IMR-90 (cell line): ENCODE measurements around the gene CDK1. TPM values are rescaled to one million over a fixed set of nuclear protein-coding genes. Genes with fewer than 3 reads are reported as not detected.

Experiments used
- ATAC-seq: fragments of 200-7000 bp; cut with Tn5 transposase; 2 replicates; pipeline ENCODE4 v1.9.1; 2020; ENCODE audit warnings: low read depth, mild to moderate bottlenecking, moderate library complexity
- BruUV-seq: library from RNA; stranded (reverse); fragments of 400-500 nt; replicated peaks from 2 replicates; lab custom pipeline; 2021; lab: Mats Ljungman, UMichigan
- CTCF ChIA-PET: fragments of 300-600 bp; formaldehyde crosslinking; extraction: SDS; loops from one replicate; lab custom pipeline; 2021; ENCODE audit warnings: antibody characterized with exemption; lab: Yijun Ruan, JAX
- POLR2A ChIA-PET: fragments of 300-600 bp; sonication (Branson Sonifier 250); formaldehyde crosslinking; loops from one replicate; lab custom pipeline; 2022; ENCODE audit warnings: antibody characterized with exemption; ENCODE audit not compliant: unreplicated experiment; lab: Charles Lee
- DNase-seq: peaks from one replicate; pipeline ENCODE4 v3.0.0; 2013
- H2AFZ ChIP-seq: replicated peaks from 2 replicates; pipeline ENCODE3; 2013; ENCODE audit warnings: low read length, mild to moderate bottlenecking; ENCODE audit not compliant: poor library complexity
- H2AK5ac ChIP-seq: 2 replicates; pipeline ENCODE4 v1.6.1; 2013; ENCODE audit warnings: low read depth, low read length, inconsistent platforms
- H2AK9ac ChIP-seq: replicated peaks from 2 replicates; pipeline ENCODE3; 2013; ENCODE audit warnings: mild to moderate bottlenecking, low read depth, low read length, moderate library complexity; ENCODE audit not compliant: poor library complexity
- H2BK120ac ChIP-seq: 2 replicates; pipeline ENCODE4 v1.6.1; 2013; ENCODE audit warnings: low read depth, low read length, inconsistent platforms
- H2BK15ac ChIP-seq: 3 replicates; pipeline ENCODE4 v1.6.1; 2013; ENCODE audit warnings: low read depth, low read length, inconsistent platforms
- H2BK20ac ChIP-seq: 2 replicates; pipeline ENCODE4 v1.6.1; 2013; ENCODE audit warnings: low read depth, mild to moderate bottlenecking, inconsistent platforms, low read length, moderate library complexity
- H2BK5ac ChIP-seq: 2 replicates; pipeline ENCODE4 v1.6.1; 2013; ENCODE audit warnings: mild to moderate bottlenecking, low read depth, low read length, inconsistent platforms; ENCODE audit not compliant: poor library complexity, severe bottlenecking
- H3K14ac ChIP-seq: replicated peaks from 2 replicates; pipeline ENCODE4 v1.6.1; 2013; ENCODE audit warnings: low read depth, low read length, inconsistent platforms
- H3K18ac ChIP-seq: 2 replicates; pipeline ENCODE4 v1.6.1; 2013; ENCODE audit warnings: low read depth, low read length, control low read depth
- H3K23ac ChIP-seq: 2 replicates; pipeline ENCODE4 v1.6.1; 2013; ENCODE audit warnings: low read depth, low read length, inconsistent platforms
- H3K27ac ChIP-seq: 2 replicates; pipeline ENCODE4 v1.5.1; 2013; ENCODE audit warnings: mild to moderate bottlenecking, control low read depth, low read length; ENCODE audit not compliant: insufficient read depth
- H3K27me3 ChIP-seq: 2 replicates; pipeline ENCODE4 v1.6.1; 2013; ENCODE audit warnings: low read length; ENCODE audit not compliant: control insufficient read depth, insufficient read depth
- H3K36me3 ChIP-seq: 2 replicates; pipeline ENCODE4 v1.6.1; 2013; ENCODE audit warnings: low read length, mixed read lengths; ENCODE audit not compliant: control insufficient read depth, insufficient read depth
- H3K4ac ChIP-seq: 2 replicates; pipeline ENCODE4 v1.6.1; 2013; ENCODE audit warnings: low read depth, low read length, inconsistent platforms
- H3K4me1 ChIP-seq: 2 replicates; pipeline ENCODE4 v1.6.1; 2013; ENCODE audit warnings: low read length, mixed read lengths; ENCODE audit not compliant: control insufficient read depth, insufficient read depth
- H3K4me2 ChIP-seq: 2 replicates; pipeline ENCODE4 v1.6.1; 2013; ENCODE audit warnings: low read depth, mild to moderate bottlenecking, control low read depth, low read length, moderate library complexity
- H3K4me3 ChIP-seq: 2 replicates; pipeline ENCODE4 v1.5.1; 2013; ENCODE audit warnings: low read depth, mild to moderate bottlenecking, control low read depth, low read length, moderate library complexity; ENCODE audit not compliant: insufficient read depth
- H3K56ac ChIP-seq: 2 replicates; pipeline ENCODE4 v1.6.1; 2013; ENCODE audit warnings: low read length, inconsistent platforms; ENCODE audit not compliant: insufficient read depth; ENCODE audit errors: extremely low read depth
- H3K79me1 ChIP-seq, 2 experiments: 2 replicates each; pipeline ENCODE4 v1.6.1; 2013; ENCODE audit warnings: low read length in 2 of 2, inconsistent platforms in 1 of 2, low read depth in 1 of 2
- H3K9ac ChIP-seq: 2 replicates; pipeline ENCODE4 v1.6.1; 2013; ENCODE audit warnings: low read depth, low read length, control low read depth
- H3K9me1 ChIP-seq: 2 replicates; pipeline ENCODE4 v1.6.1; 2013; ENCODE audit warnings: low read length, inconsistent platforms; ENCODE audit not compliant: insufficient read depth
- H3K9me3 ChIP-seq: 2 replicates; pipeline ENCODE4 v1.6.1; 2013; ENCODE audit warnings: low read length; ENCODE audit not compliant: control insufficient read depth, insufficient read depth
- H4K20me1 ChIP-seq: 2 replicates; pipeline ENCODE4 v1.6.1; 2013; ENCODE audit warnings: low read length, inconsistent platforms; ENCODE audit not compliant: insufficient read depth
- H4K5ac ChIP-seq: 2 replicates; pipeline ENCODE4 v1.6.1; 2013; ENCODE audit warnings: mild to moderate bottlenecking, low read depth, low read length, control low read depth
- H4K8ac ChIP-seq, 2 experiments: 2 replicates each; pipeline ENCODE4 v1.6.1; 2013; ENCODE audit warnings: low read depth in 2 of 2, low read length in 2 of 2, control low read depth in 1 of 2, inconsistent platforms in 1 of 2
- H4K91ac ChIP-seq: 2 replicates; pipeline ENCODE4 v1.6.1; 2013; ENCODE audit warnings: low read depth, low read length, inconsistent platforms; ENCODE audit not compliant: insufficient read depth
- BHLHE40 ChIP-seq: fragments of 150-350 bp; IDR thresholded peaks from 2 replicates; pipeline ENCODE4 v1.6.1; 2016; ENCODE audit warnings: mild to moderate bottlenecking, low read depth, low read length
- CEBPB ChIP-seq: IDR thresholded peaks from 2 replicates; pipeline ENCODE4 v1.6.1; 2012; ENCODE audit warnings: low read depth, low read length, improper control_type of control experiment
- CHD1 ChIP-seq: IDR thresholded peaks from 2 replicates; pipeline ENCODE4 v1.6.1; 2012; ENCODE audit warnings: low read depth, low read length, improper control_type of control experiment
- CTCF ChIP-seq: conservative IDR thresholded peaks from 2 replicates; pipeline ENCODE4 v1.5.1; 2012; ENCODE audit warnings: mild to moderate bottlenecking, low read depth, low read length, improper control_type of control experiment
- ELK1 ChIP-seq: fragments of 150-350 bp; IDR thresholded peaks from 2 replicates; pipeline ENCODE4 v1.6.1; 2016; ENCODE audit warnings: low read depth, mild to moderate bottlenecking, low read length, moderate library complexity, borderline replicate concordance
- FOS ChIP-seq: fragments of 150-350 bp; IDR thresholded peaks from 2 replicates; pipeline ENCODE4 v1.6.1; 2016; ENCODE audit warnings: low read depth, low read length
- MAFK ChIP-seq: IDR thresholded peaks from 2 replicates; pipeline ENCODE4 v1.6.1; 2012; ENCODE audit warnings: low read depth, low read length, improper control_type of control experiment
- MAZ ChIP-seq: IDR thresholded peaks from 2 replicates; pipeline ENCODE4 v1.6.1; 2012; ENCODE audit warnings: low read depth, mild to moderate bottlenecking, low read length, improper control_type of control experiment, moderate library complexity, borderline replicate concordance
- MXI1 ChIP-seq: IDR thresholded peaks from 2 replicates; pipeline ENCODE4 v1.6.1; 2012; ENCODE audit warnings: low read depth, mild to moderate bottlenecking, low read length, moderate library complexity, borderline replicate concordance
- NFE2L2 ChIP-seq: fragments of 150-350 bp; IDR thresholded peaks from 2 replicates; pipeline ENCODE4 v1.6.1; 2016; ENCODE audit warnings: low read depth, mild to moderate bottlenecking, low read length
- POLR2A ChIP-seq: IDR thresholded peaks from 2 replicates; pipeline ENCODE4 v1.6.1; 2012; ENCODE audit warnings: mild to moderate bottlenecking, low read depth, low read length
- RAD21 ChIP-seq: IDR thresholded peaks from 2 replicates; pipeline ENCODE4 v1.6.1; 2012; ENCODE audit warnings: low read length, improper control_type of control experiment
- RCOR1 ChIP-seq: IDR thresholded peaks from 2 replicates; pipeline ENCODE4 v1.6.1; 2012; ENCODE audit warnings: mild to moderate bottlenecking, low read length, improper control_type of control experiment; ENCODE audit not compliant: insufficient replicate concordance
- RFX5 ChIP-seq: IDR thresholded peaks from 2 replicates; pipeline ENCODE4 v1.8.0; 2012; ENCODE audit warnings: low read depth, mild to moderate bottlenecking, low read length, moderate library complexity
- SMC3 ChIP-seq: fragments of 150-350 bp; IDR thresholded peaks from 2 replicates; pipeline ENCODE4 v1.6.1; 2016; ENCODE audit warnings: low read depth, mild to moderate bottlenecking, antibody characterized with exemption, low read length, moderate library complexity
- WGBS, 2 experiments: methylation state at CpG; one replicate each; pipeline versions ENCODE4 v1.1.5 to v1.1.7; 2013; ENCODE audit warnings: missing lambda C conversion rate in 2 of 2; ENCODE audit not compliant: insufficient read length in 1 of 2; ENCODE audit errors: extremely low coverage in 2 of 2; 5-methylcytosine and 5-hydroxymethylcytosine counted together
- dilution Hi-C: fragments of 300-500 bp; cut with HindIII; formaldehyde crosslinking; loops from one replicate; pipeline ENCODE4 v1.14.3; 2018; ENCODE audit warnings: low sequenced_read_pairs; ENCODE audit not compliant: unreplicated experiment
- in situ Hi-C: fragments of 300-500 bp; cut with MboI; formaldehyde crosslinking; loops from 3 replicates; pipeline ENCODE4 v1.14.3; 2019; ENCODE audit warnings: low sequenced_read_pairs, inconsistent platforms, mixed read lengths
- intact Hi-C: fragments of 100-400 bp; cut with micrococcal nuclease; formaldehyde crosslinking; loops from 2 replicates; pipeline ENCODE4 v1.10.0; 2022
- polyA plus RNA-seq, 3 experiments: library from polyadenylated mRNA; depleted of rRNA; stranded (reverse); fragments of >200 nt; gene quantifications; 2 replicates each; pipeline ENCODE4 v1.2.3, GENCODE V29; 2012; ENCODE audit warnings: low replicate concordance in 1 of 3
- total RNA-seq: library from RNA; depleted of rRNA; stranded (reverse); fragments of >200 nt; gene quantifications from 2 replicates; pipeline ENCODE4 v1.2.3, GENCODE V29; 2012
- TF ChIP-seq, protein P1 (sequence below): fragments of 150-350 bp; IDR thresholded peaks from 2 replicates; pipeline ENCODE4 v1.6.1; 2017; ENCODE audit warnings: mild to moderate bottlenecking, antibody characterized with exemption, low read length, low read depth

Gene CDK1
- total and polyA plus RNA-seq, 2 of the 4 experiments (the other 2 are of a cell fraction) = 21.9 to 28.1 TPM

DNA sequence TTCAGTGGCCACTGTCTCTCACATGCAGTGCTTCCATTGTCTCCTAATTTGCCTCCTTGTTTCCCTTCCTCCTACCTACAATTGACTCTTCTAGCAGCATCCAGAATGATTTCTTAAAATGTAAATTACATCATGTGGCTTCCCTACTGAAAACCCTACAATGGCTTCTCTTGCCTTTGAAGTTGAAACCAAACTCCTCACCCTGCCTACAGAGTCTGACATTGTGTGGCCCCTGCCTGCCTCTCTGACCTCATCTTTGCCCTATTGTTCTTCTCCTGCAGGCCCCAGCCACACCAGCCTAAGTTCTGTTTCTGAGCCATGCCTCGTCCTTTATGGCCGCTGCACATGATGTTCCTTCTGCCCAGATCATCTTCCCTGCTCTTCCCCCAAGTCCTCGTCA is 35.8 kb upstream of the CDK1 start:
- H3K4me1 ChIP-seq = no peaks in the 10 kb centered on the region; the same call in 1 of the 2 replicates
- no peak overlapping the region for H2BK20ac ChIP-seq
- no peaks in the 10 kb centered on the region for H4K20me1 ChIP-seq
- no peak overlapping the region for H4K91ac ChIP-seq
- dilution Hi-C loops = no loop called here
- ChIA-PET POLR2A (no interaction called here), CTCF (no interaction called here)
- H3K36me3 ChIP-seq = no peaks in the 10 kb centered on the region
- H2BK5ac ChIP-seq = no peak overlapping the region
- H3K9me3 ChIP-seq = no peaks in the 10 kb centered on the region
- H4K8ac ChIP-seq = no peak overlapping the region
- no peak overlapping the region for H4K5ac ChIP-seq
- H3K14ac ChIP-seq = no peak overlapping the region
- no peak overlapping the region for H3K4ac ChIP-seq
- H3K4me2 ChIP-seq = no peak overlapping the region
- no peak overlapping the region for H3K27ac ChIP-seq
- H3K23ac ChIP-seq = no peak overlapping the region
- in situ Hi-C loops = no loop called here
- DNase-seq (no peak), ATAC-seq (no peak)
- H3K79me1 ChIP-seq = no peaks in the 10 kb centered on the region
- no peak overlapping the region for H3K56ac ChIP-seq
- H3K9ac ChIP-seq = no peak overlapping the region
- H3K9me1 ChIP-seq = no peaks in the 10 kb centered on the region
- intact Hi-C loops = no loop called here
- H3K18ac ChIP-seq = no peak overlapping the region
- no peak overlapping the region for H3K4me3 ChIP-seq
- no peak overlapping the region for H2AFZ ChIP-seq
- peaks cover 17% of the 10 kb centered on the region for H3K27me3 ChIP-seq
- H2AK5ac ChIP-seq = no peak overlapping the region
- no peak overlapping the region for H2BK15ac ChIP-seq
- WGBS, 2 experiments = 88% methylated on average over 2 of the region's 3 CpGs; no CpG with 5 or more reads in 1 of the 2 experiments
- TF ChIP-seq CEBPB (no peak), MXI1 (no peak), CHD1 (no peak), RCOR1 (no peak), BHLHE40 (no peak), MAFK (no peak), POLR2A (no peak), FOS (no peak), CTCF (no peak), NFE2L2 (no peak), RFX5 (no peak), SMC3 (no peak), MAZ (no peak), ELK1 (no peak), RAD21 (no peak)
- TF ChIP-seq, protein P1, sequence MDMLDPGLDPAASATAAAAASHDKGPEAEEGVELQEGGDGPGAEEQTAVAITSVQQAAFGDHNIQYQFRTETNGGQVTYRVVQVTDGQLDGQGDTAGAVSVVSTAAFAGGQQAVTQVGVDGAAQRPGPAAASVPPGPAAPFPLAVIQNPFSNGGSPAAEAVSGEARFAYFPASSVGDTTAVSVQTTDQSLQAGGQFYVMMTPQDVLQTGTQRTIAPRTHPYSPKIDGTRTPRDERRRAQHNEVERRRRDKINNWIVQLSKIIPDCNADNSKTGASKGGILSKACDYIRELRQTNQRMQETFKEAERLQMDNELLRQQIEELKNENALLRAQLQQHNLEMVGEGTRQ = no peak
- no TSS peak for BruUV-seq
- H2AK9ac ChIP-seq = no peak overlapping the region
- no peak overlapping the region for H2BK120ac ChIP-seq
